HFF-Myc (cell line): Measurements from ENCODE around the gene DLGAP1.

Experiments
- DNase-seq: peaks from one replicate; pipeline ENCODE4 v3.0.0-alpha.2; 2011; ENCODE audit warnings: low read depth; ENCODE audit errors: extremely low read depth
- H3K4me3 ChIP-seq: replicated peaks from 2 replicates; pipeline ENCODE4 v1.5.1; 2011; ENCODE audit warnings: low read depth, mild to moderate bottlenecking, control low read depth, low read length
- CTCF ChIP-seq: IDR thresholded peaks from 2 replicates; pipeline ENCODE4 v1.5.1; 2012; ENCODE audit warnings: mild to moderate bottlenecking, low read depth, low read length, control low read depth; ENCODE audit errors: missing control alignments

Gene DLGAP1

DNA sequence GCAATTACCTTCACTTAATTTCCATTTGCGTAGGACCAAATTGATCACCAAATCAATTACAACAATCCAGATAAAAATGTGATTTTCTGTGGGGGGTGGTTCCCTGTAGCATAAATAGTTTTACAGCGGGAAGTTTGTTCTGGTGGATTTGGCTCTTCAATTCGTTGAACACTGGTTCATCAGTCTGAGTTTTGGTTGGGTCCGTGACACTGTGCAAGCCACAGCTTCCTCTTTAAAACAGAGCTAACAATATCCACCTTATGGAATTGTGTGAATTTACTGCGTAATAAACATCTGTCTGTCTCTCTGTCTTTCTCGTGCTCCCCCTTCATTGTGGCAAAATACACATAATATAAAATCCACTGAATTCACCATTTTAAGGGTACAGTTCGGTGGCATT lies 694.4 kb downstream of the DLGAP1 start:
- TF ChIP-seq CTCF: no peak
- no peak overlapping the region for H3K4me3 ChIP-seq
- no peak for DNase-seq

DNA sequence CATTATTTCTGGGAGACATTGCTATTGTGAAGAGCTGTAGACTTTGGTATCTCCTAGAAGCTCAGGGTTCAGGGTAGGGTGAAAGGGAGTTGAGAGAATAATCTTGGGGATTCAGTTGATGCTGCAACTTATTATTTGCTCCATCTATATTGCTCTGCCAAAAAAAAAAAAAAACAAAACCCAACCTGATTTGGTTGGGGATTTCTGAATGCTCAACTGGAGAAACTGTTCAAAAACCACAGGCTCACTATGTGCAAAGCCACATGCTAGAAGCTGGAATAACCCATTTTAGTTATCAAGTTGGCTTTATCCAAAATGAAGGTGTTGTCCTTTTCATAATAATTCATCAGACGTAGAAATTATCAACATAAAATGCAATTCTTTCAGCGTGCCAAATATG lies 696.0 kb downstream of the DLGAP1 start:
- DNase-seq: no peak
- no peak for TF ChIP-seq CTCF
- no peak overlapping the region for H3K4me3 ChIP-seq

- no peak for TF ChIP-seq CTCF
- peak; percentile 41 for DNase-seq
- H3K4me3 ChIP-seq: no peak overlapping the region
These were observed 696.6 kb downstream of the DLGAP1 start for GRCh38 chr18:3758531-3758930.

GRCh38 chr18:3757361-3757760 lies 697.7 kb downstream of the DLGAP1 start:
- no peak overlapping the region for H3K4me3 ChIP-seq
- TF ChIP-seq CTCF: no peak
- no peak for DNase-seq

DNA sequence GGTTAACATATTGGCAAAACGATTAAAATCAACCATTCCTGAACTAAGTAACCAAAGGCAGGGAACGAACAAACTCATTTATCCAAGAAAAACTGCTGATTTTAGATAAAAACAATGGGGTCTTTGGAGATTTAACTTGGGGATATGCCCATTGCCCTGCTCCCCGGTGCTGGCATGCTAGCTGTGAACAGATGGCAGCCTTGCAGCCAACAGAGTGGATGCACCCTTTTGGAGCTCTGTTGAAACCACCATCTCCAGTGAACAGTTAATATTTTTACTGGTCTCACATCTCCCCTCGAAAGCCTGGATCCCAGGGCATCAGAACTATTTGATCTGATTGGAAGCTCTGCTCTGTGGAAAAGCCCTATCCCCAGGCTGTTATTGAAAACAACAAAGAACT lies 702.0 kb downstream of the DLGAP1 start:
- no peak overlapping the region for H3K4me3 ChIP-seq
- DNase-seq: no peak
- no peak for TF ChIP-seq CTCF

DNA sequence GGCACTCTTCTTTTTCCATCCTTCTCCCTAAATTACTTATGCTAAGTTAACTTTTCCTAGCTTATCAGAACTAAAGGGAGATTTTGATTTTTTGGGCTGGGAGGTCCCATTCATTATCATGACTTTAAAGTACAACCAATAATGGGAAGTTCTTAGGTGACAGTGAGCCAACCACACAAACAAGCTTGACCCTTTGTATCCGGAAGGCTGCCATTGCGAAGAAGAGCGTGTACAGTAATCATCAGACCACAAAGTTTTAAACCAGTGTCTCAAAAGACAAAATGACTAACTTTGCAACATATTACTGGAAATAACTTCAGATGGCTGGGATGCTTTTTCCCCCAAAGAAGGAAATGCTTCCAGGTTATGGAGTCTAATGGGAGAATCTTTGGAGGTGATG lies 707.0 kb downstream of the DLGAP1 start:
- no peak for DNase-seq
- no peak overlapping the region for H3K4me3 ChIP-seq
- no peak for TF ChIP-seq CTCF

GRCh38 chr18:3747176-3747973 lies 707.7 kb downstream of the DLGAP1 start:
- no peak overlapping the region for H3K4me3 ChIP-seq
- TF ChIP-seq CTCF: no peak
- DNase-seq: no peak
